Smooth muscle cell (in vitro differentiated cells): ENCODE data around the gene RHOT2. TPM values are rescaled to one million over a fixed set of nuclear protein-coding genes. Genes with fewer than 3 reads are reported as not detected.

Source experiments
- DNase-seq: peaks from one replicate; lab custom pipeline; 2025; ENCODE audit not compliant: unreplicated experiment; lab: John Stamatoyannopoulos, UW
- H2AFZ ChIP-seq: fragments of 200-600 bp; sonication (generic); 2 replicates; pipeline ENCODE4 v1.6.0; 2016; ENCODE audit warnings: antibody characterized with exemption, low read depth, mild to moderate bottlenecking
- H3F3A ChIP-seq: fragments of 200-600 bp; sonication (generic); 2 replicates; pipeline ENCODE4 v1.6.0; 2017; ENCODE audit warnings: antibody characterized with exemption, low read depth
- H3K27ac ChIP-seq: fragments of 200-600 bp; sonication (generic); 2 replicates; pipeline ENCODE4 v1.5.1; 2016; ENCODE audit warnings: low read depth, mild to moderate bottlenecking
- H3K27me3 ChIP-seq: fragments of 200-600 bp; sonication (generic); 2 replicates; pipeline ENCODE4 v1.6.1; 2016; ENCODE audit warnings: low read depth, mild to moderate bottlenecking
- H3K36me3 ChIP-seq: fragments of 200-600 bp; sonication (generic); 2 replicates; pipeline ENCODE4 v1.5.1; 2016; ENCODE audit warnings: low read depth
- H3K4me1 ChIP-seq: fragments of 200-600 bp; sonication (generic); 2 replicates; pipeline ENCODE4 v1.5.1; 2016; ENCODE audit warnings: low read depth
- H3K4me2 ChIP-seq: fragments of 200-600 bp; sonication (generic); 2 replicates; pipeline ENCODE4 v1.6.0; 2016; ENCODE audit warnings: mild to moderate bottlenecking
- H3K4me3 ChIP-seq: fragments of 200-600 bp; sonication (generic); 2 replicates; pipeline ENCODE4 v1.5.1; 2016; ENCODE audit warnings: mild to moderate bottlenecking
- H3K79me2 ChIP-seq: fragments of 200-600 bp; sonication (generic); 2 replicates; pipeline ENCODE4 v1.6.0; 2016; ENCODE audit warnings: low read depth, mild to moderate bottlenecking
- H3K9ac ChIP-seq: fragments of 200-600 bp; sonication (generic); 2 replicates; pipeline ENCODE4 v1.6.0; 2016; ENCODE audit warnings: low read depth
- H3K9me3 ChIP-seq: fragments of 200-600 bp; sonication (generic); replicated peaks from 2 replicates; pipeline ENCODE4 v1.5.1; 2016; ENCODE audit warnings: low read depth
- H4K20me1 ChIP-seq: fragments of 200-600 bp; sonication (generic); 2 replicates; pipeline ENCODE4 v1.6.0; 2016; ENCODE audit warnings: low read depth
- CTCF ChIP-seq: fragments of 200-600 bp; sonication (generic); IDR thresholded peaks from 2 replicates; pipeline ENCODE4 v1.5.1; 2017; ENCODE audit warnings: borderline replicate concordance, mild to moderate bottlenecking, antibody characterized with exemption; ENCODE audit not compliant: insufficient read depth, poor library complexity, severe bottlenecking
- WGBS: methylation state at CpG from one replicate; pipeline ENCODE4 v1.1.7; 2016; ENCODE audit warnings: low lambda C conversion rate; 5-methylcytosine and 5-hydroxymethylcytosine counted together
- polyA plus RNA-seq: library from polyadenylated mRNA; unstranded; fragments of >200 nt; fragmentation: Nextera tagmentation; extraction: Ambion mirVana; gene quantifications from 2 replicates; pipeline ENCODE4 v1.2.1, GENCODE V29; 2016
- total RNA-seq: library from RNA; depleted of rRNA; stranded (reverse); fragments of >200 nt; gene quantifications from 2 replicates; pipeline ENCODE4 v1.2.3, GENCODE V29; 2014

RHOT2 gene
- total and polyA plus RNA-seq, 2 experiments from 2014 or later, result 41.4 to 148 TPM

GRCh38 chr16:674214-674881 lies 6.4 kb downstream of the RHOT2 start:
- no peaks in the 10 kb centered on the region for H3K27me3 ChIP-seq
- H3K4me2 ChIP-seq, result no peak overlapping the region
- DNase-seq, result no peak
- peaks cover 24% of the 10 kb centered on the region for H4K20me1 ChIP-seq
- no peak overlapping the region for H2AFZ ChIP-seq
- H3K9me3 ChIP-seq, result no peaks in the 10 kb centered on the region
- peaks cover 8% of the 10 kb centered on the region for H3K79me2 ChIP-seq
- peaks cover 4% of the 10 kb centered on the region for H3F3A ChIP-seq
- TF ChIP-seq CTCF, result no peak
- no peak overlapping the region for H3K4me3 ChIP-seq
- H3K36me3 ChIP-seq, result no peaks in the 10 kb centered on the region
- H3K9ac ChIP-seq, result no peak overlapping the region
- H3K27ac ChIP-seq, result no peak overlapping the region
- WGBS, result 90% methylated on average over 22 of the region's 22 CpGs
- peaks cover 6% of the 10 kb centered on the region for H3K4me1 ChIP-seq

- peak within 1 kb of the TSS; percentile 44 for H3K4me3 ChIP-seq
- H2AFZ ChIP-seq, result no peak within 1 kb of the TSS
- peaks cover 16% of the 10 kb centered on the region for H4K20me1 ChIP-seq
- H3K4me2 ChIP-seq, result peak within 1 kb of the TSS; percentile 88
- peak; percentile 30 for DNase-seq
- peaks cover 4% of the 10 kb centered on the region for H3F3A ChIP-seq
- H3K27ac ChIP-seq, result no peak within 1 kb of the TSS
- no peaks in the 10 kb centered on the region for H3K9me3 ChIP-seq
- no peak for TF ChIP-seq CTCF
- H3K27me3 ChIP-seq, result no peaks in the 10 kb centered on the region
- H3K36me3 ChIP-seq, result no peaks in the 10 kb centered on the region
- no peak within 1 kb of the TSS for H3K9ac ChIP-seq
- 10% methylated on average over 40 of the region's 73 CpGs for WGBS
- no peaks in the 10 kb centered on the region for H3K79me2 ChIP-seq
- peaks cover 6% of the 10 kb centered on the region for H3K4me1 ChIP-seq
These were observed 7.3 kb downstream of the RHOT2 start, which contains the start of gene RHBDL1 for GRCh38 chr16:674968-675883. Gene RHBDL1 (plus strand): TSS chr16:675671. CDS start chr16:675791, 120 bp downstream.

GRCh38 chr16:675884-676564 lies 8.1 kb downstream of the RHOT2 start:
- Histone ChIP-seq H3K9me3 (no peaks in the 10 kb centered on the region), H3K9ac (no peak overlapping the region), H3K4me1 (peaks cover 9% of the 10 kb centered on the region), H3K79me2 (peaks cover 5% of the 10 kb centered on the region), H3K4me2 (peak overlapping the region; percentile 88), H3K27me3 (no peaks in the 10 kb centered on the region), H2AFZ (no peak overlapping the region), H3K27ac (no peak overlapping the region), H3K4me3 (peak overlapping the region; percentile 44), H3F3A (peaks cover 4% of the 10 kb centered on the region), H4K20me1 (peaks cover 23% of the 10 kb centered on the region), H3K36me3 (no peaks in the 10 kb centered on the region)
- DNase-seq, result no peak
- no peak for TF ChIP-seq CTCF
- WGBS, result 82% methylated on average over 13 of the region's 25 CpGs
